ENCODE results near the gene LAIR1. TPM values are rescaled to one million over a fixed set of nuclear protein-coding genes. Genes with fewer than 3 reads are reported as not detected.
"Not testable (repeated sequence)": the region's sequence is repeated elsewhere in the genome, so short reads cannot be mapped to it uniquely, and the experiment has no call there.

The LAIR1 gene
- total RNA-seq, 1 donor from 2014 or later = not detected

DNA sequence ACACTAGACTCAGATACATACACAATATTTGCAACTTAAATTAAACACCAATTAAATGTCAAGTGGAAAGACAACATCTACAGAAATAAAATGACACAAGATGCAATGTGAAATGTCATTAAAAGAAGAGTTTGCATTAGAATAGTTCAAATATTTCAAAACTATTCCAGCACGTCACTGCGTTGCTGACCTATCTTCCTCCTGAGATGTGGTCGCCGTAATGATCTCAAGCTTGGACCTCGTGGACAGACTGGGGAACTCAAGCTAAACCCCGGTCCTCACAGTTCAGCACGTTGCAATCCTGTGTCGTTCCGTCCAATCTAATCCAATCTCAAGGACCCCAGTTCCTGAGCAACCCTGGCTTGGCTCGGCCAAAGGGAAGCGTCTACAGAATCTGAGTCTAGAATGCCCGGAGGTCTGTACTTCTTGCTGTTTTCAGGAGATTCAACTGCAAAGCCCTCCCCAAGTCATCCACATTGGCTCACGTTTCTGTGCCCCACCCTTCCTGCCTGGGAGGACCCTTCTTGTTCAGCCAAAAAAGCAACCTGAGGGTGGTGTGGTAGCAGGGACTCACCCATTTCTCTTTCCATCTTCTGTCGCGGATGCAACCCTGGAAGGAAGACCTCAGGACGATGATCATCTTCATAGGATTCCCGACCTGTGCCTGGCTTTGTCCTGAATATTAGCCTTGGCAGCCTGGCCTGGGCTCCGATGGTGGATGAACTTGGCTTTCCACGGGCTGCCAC is 5.1 kb upstream of the LAIR1 start:
- H3K36me3 Mint-ChIP-seq (ENCODE audit: unreplicated experiment); DNase-seq (ENCODE audit: extremely low spot score, unreplicated experiment); H3K27me3 Mint-ChIP-seq (ENCODE audit: unreplicated experiment); H3K4me3 Mint-ChIP-seq (ENCODE audit: unreplicated experiment); H3K27ac Mint-ChIP-seq (ENCODE audit: unreplicated experiment); H3K4me1 Mint-ChIP-seq (ENCODE audit: unreplicated experiment); H3K9me3 Mint-ChIP-seq (ENCODE audit: unreplicated experiment): not testable (repeated sequence)

- Mint-ChIP-seq H3K27ac (ENCODE audit: unreplicated experiment) (no peak overlapping the region), H3K4me3 (ENCODE audit: unreplicated experiment) (no peak overlapping the region), H3K27me3 (ENCODE audit: unreplicated experiment) (no peaks in the 10 kb centered on the region), H3K4me1 (ENCODE audit: unreplicated experiment) (no peaks in the 10 kb centered on the region), H3K9me3 (ENCODE audit: unreplicated experiment) (peaks cover 4% of the 10 kb centered on the region), H3K36me3 (ENCODE audit: unreplicated experiment) (no peaks in the 10 kb centered on the region)
- TF ChIP-seq, protein P1, sequence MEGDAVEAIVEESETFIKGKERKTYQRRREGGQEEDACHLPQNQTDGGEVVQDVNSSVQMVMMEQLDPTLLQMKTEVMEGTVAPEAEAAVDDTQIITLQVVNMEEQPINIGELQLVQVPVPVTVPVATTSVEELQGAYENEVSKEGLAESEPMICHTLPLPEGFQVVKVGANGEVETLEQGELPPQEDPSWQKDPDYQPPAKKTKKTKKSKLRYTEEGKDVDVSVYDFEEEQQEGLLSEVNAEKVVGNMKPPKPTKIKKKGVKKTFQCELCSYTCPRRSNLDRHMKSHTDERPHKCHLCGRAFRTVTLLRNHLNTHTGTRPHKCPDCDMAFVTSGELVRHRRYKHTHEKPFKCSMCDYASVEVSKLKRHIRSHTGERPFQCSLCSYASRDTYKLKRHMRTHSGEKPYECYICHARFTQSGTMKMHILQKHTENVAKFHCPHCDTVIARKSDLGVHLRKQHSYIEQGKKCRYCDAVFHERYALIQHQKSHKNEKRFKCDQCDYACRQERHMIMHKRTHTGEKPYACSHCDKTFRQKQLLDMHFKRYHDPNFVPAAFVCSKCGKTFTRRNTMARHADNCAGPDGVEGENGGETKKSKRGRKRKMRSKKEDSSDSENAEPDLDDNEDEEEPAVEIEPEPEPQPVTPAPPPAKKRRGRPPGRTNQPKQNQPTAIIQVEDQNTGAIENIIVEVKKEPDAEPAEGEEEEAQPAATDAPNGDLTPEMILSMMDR (IDR thresholded peaks at IDR 0.05) = no peak
- no peak for DNase-seq (ENCODE audit: extremely low spot score, unreplicated experiment)
These were observed 4.5 kb upstream of the LAIR1 start for GRCh38 chr19:54369082-54369687.

DNA sequence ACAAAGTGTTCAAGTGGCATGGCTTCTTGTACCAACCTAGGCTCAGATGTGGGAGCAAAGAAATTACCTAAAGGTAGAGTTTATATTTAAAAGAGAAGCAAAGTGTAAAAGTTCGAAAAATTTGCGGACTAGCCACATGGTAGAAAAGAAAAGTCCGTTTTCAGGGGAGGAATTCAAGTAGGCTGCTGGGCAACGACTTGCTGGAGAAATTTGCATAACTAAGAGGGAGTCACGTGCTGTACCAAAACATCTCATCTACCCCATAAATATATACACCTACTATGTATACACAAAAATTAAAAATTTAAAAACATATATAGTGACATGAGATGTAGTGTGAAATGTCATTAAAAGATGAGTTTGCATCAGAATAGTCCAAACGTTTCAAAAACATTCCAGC is 2.1 kb upstream of the LAIR1 start:
- no peaks in the 10 kb centered on the region for H3K36me3 Mint-ChIP-seq (ENCODE audit: unreplicated experiment)
- TF ChIP-seq, protein P1 (IDR thresholded peaks at IDR 0.05) = no peak
- H3K4me1 Mint-ChIP-seq (ENCODE audit: unreplicated experiment) = no peaks in the 10 kb centered on the region
- H3K9me3 Mint-ChIP-seq (ENCODE audit: unreplicated experiment) = peaks cover 3% of the 10 kb centered on the region
- no peaks in the 10 kb centered on the region for H3K27me3 Mint-ChIP-seq (ENCODE audit: unreplicated experiment)
- H3K27ac Mint-ChIP-seq (ENCODE audit: unreplicated experiment) = no peak overlapping the region
- DNase-seq (ENCODE audit: extremely low spot score, unreplicated experiment) = no peak
- no peak overlapping the region for H3K4me3 Mint-ChIP-seq (ENCODE audit: unreplicated experiment)

DNA sequence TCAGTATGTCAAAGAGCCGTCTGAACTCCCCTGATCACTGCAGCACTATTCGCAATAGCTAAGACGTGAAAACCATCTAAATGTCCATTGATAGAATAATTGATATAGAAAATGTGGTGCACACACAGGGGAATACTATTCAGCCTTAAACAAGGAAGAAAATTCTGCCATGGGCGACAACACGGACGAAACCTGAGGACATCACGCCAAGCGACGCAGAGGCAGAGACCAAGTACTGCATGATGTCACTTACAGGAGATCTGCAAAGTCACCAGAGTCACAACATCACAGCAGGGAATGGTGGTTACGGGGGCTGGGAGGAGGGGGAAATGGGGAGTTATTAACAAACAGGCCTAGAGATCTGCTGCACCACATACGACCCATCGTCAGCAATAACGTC is 1.1 kb upstream of the LAIR1 start:
- H3K36me3 Mint-ChIP-seq (ENCODE audit: unreplicated experiment); H3K27me3 Mint-ChIP-seq (ENCODE audit: unreplicated experiment); H3K27ac Mint-ChIP-seq (ENCODE audit: unreplicated experiment): not testable (repeated sequence)

DNA sequence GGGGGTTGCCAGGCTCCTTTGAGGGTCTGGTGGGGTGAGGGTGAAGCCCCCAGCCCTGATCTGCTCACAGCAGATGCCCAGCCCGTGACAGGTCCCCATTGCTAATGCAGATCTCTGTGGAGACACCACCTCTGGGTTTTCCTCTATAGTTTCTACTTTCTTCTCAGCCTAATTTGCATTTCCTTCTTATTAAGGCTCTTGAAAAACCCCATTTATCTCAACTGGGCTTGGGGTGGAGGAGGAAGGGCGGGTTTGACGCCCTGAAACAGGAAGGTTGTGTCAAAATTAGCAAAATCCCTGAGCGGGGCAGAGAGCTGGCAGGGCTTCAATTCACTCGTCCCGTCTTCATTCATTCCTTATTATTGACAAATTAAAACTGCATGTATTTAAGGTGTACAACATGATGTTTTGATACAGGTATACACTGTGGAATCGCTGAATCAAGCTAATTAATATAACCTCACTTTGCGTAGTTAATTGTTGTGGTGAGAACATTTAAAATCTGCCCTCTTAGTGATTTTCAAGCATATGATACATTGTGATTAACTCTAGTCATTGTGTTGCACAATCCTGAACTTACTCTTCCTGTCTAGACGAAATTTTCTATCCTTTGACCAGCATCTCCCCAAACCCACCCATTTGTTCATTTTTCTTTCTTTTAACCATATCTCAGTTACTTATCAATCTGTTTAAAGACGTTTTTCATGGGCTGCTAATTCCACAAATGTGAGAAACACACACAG is 2.9 kb downstream of the LAIR1 start:
- H3K4me3 Mint-ChIP-seq (ENCODE audit: unreplicated experiment); H3K36me3 Mint-ChIP-seq (ENCODE audit: unreplicated experiment); H3K27ac Mint-ChIP-seq (ENCODE audit: unreplicated experiment); DNase-seq (ENCODE audit: extremely low spot score, unreplicated experiment); H3K27me3 Mint-ChIP-seq (ENCODE audit: unreplicated experiment); H3K4me1 Mint-ChIP-seq (ENCODE audit: unreplicated experiment); H3K9me3 Mint-ChIP-seq (ENCODE audit: unreplicated experiment): not testable (repeated sequence)

More for the DNA sequence above, 1.1 kb upstream of the LAIR1 start:
- DNase-seq (ENCODE audit: extremely low spot score, unreplicated experiment); H3K4me3 Mint-ChIP-seq (ENCODE audit: unreplicated experiment); H3K4me1 Mint-ChIP-seq (ENCODE audit: unreplicated experiment); H3K9me3 Mint-ChIP-seq (ENCODE audit: unreplicated experiment): not testable (repeated sequence)

DNA sequence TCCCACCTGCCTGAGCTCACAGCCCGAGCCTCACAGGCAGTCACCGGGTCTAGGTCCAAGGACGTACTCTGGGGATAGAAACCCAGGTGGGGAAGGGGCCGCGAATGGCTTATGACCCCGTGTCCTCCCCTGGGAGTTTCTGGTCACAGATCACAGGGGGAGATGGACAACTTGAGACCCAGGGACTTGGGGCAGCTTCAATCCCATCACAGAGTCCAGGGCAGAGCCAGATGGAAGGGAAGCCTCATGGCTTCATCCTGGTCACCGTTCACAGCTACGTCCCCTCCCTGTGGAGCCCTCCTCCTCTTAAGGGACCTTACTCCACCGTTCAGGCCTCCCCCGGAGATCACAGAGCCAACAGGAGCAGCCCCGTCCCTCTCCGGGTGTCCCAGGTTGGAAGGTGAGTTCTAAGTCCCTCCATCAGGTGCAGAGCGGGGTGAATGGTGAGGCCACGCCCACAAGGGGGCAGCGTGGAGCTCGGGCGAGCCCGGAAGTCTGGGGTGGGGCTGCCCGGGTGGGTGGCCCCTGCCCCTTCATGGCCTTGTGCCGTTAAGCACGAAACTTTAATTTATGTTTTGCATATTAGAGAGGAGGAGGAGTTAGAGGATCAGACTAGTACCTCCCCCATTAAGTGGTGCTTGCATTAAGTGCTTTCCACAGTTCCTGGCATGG is 5.4 kb downstream of the LAIR1 start:
- not testable (repeated sequence) for H3K9me3 Mint-ChIP-seq (ENCODE audit: unreplicated experiment); H3K27ac Mint-ChIP-seq (ENCODE audit: unreplicated experiment); H3K36me3 Mint-ChIP-seq (ENCODE audit: unreplicated experiment); H3K4me1 Mint-ChIP-seq (ENCODE audit: unreplicated experiment); H3K4me3 Mint-ChIP-seq (ENCODE audit: unreplicated experiment); DNase-seq (ENCODE audit: extremely low spot score, unreplicated experiment); H3K27me3 Mint-ChIP-seq (ENCODE audit: unreplicated experiment)

All from osteocyte (in vitro differentiated cells).